ENCODE results near the gene CMYA5. TPM values are rescaled to one million over a fixed set of nuclear protein-coding genes. Genes with fewer than 3 reads are reported as not detected.

Gene CMYA5
- total and polyA plus RNA-seq, 9 of the 15 experiments (the other 6 are each of a cell fraction or from before 2014, with no cell fraction given), result 0.18 to 1.1 (median 0.32) TPM

- BruUV-seq (replicated peaks), result no TSS peak
- ChIA-PET CTCF (ENCODE audit: low intra/inter-chr PET ratio) (no interaction called here), POLR2A (no interaction called here)
- ATAC-seq (no peak), FAIRE-seq (no peak), DNase-seq (ENCODE audit: extremely low read depth in 1 of 4, low spot score in 3 of 4) (no peak)
- Histone ChIP-seq H3K4me2 (ENCODE audit: insufficient read depth, low read length) (no peak overlapping the region), H3K4me3 (no peak overlapping the region), H3K9me3 (replicated peaks; ENCODE audit: control insufficient read depth, insufficient read depth, low read depth, low read length) (no peaks in the 10 kb centered on the region; the same call in 1 of the 2 replicates), H3K36me3 (ENCODE audit: control insufficient read depth, insufficient read depth, low read length) (no peaks in the 10 kb centered on the region), H3K27me3 (ENCODE audit: control insufficient read depth in 2 of 2, insufficient read depth in 2 of 2, low read length in 2 of 2) (no peaks in the 10 kb centered on the region), H3K9ac (ENCODE audit: insufficient read depth in 1 of 2, low read depth in 2 of 2, low read length in 2 of 2) (no peak overlapping the region), H3K27ac (ENCODE audit: extremely low read depth, low read depth, low read length) (no peak overlapping the region), H3K79me2 (ENCODE audit: control insufficient read depth, insufficient read depth, low read length) (no peaks in the 10 kb centered on the region), H2AFZ (ENCODE audit: low read depth, low read length) (0 out of 2 replicates have a peak overlapping the region, but pooled peaks have one; percentile 34), H3K4me1 (replicated peaks in 1 of 2; ENCODE audit: control insufficient read depth in 2 of 2, insufficient read depth in 2 of 2, low read length in 2 of 2) (peaks cover 13 to 32% of the 10 kb centered on the region in 2 experiments), H3K9me1 (ENCODE audit: control insufficient read depth, insufficient read depth, low read length) (no peaks in the 10 kb centered on the region), H4K20me1 (replicated peaks; ENCODE audit: control insufficient read depth, insufficient read depth, low read length) (no peaks in the 10 kb centered on the region)
- intact Hi-C loops (cut with micrococcal nuclease), result no loop called here
- 41% methylated on average over 2 of the region's 2 CpGs for WGBS (ENCODE audit: insufficient coverage, low coverage, missing lambda C conversion rate)
- in situ Hi-C loops (cut with MboI), result no loop called here
- no peak for TF ChIP-seq RFX7 (CRISPR knock-in tag; IDR thresholded peaks at IDR 0.05)
- no peak for TF ChIP-seq NR4A1 (CRISPR knock-in tag; IDR thresholded peaks at IDR 0.05)
- no peak for TF ChIP-seq NR4A1 (tag; IDR thresholded peaks at IDR 0.05)
- TF ChIP-seq KLF16 (IDR thresholded peaks at IDR 0.05), result no peak
- TF ChIP-seq ZNF232 (CRISPR knock-in tag; IDR thresholded peaks at IDR 0.05), result no peak
These were observed 125.1 kb downstream of the CMYA5 start for GRCh38 chr5:79814699-79815098.

DNA sequence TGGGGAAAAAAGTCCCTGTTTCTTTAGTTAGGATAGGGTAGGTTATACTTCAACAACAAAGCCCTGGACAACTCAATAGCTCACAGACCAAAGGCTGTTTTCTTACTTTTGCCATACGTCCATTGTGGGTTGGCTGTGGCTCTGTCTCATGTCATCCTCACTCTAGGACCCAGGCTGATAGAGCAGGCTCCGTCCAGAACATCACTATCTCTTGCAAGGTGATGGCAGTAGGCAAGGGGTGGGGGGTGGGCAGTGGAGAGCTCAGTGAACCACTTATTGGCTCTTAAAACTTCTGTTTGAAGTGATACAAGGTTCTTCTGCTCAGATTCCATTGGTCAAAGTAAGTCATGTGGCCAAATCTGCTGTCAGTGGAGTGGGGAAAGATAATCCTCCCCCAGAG, 126.4 kb downstream of the CMYA5 start:
- H2AFZ ChIP-seq (ENCODE audit: low read depth, low read length), result peak overlapping the region; percentile 43
- no peak overlapping the region for H3K27ac ChIP-seq (ENCODE audit: extremely low read depth, low read depth, low read length)
- BruUV-seq (replicated peaks), result no TSS peak
- 29% methylated on average over 2 of the region's 2 CpGs for WGBS (ENCODE audit: insufficient coverage, low coverage, missing lambda C conversion rate)
- ATAC-seq, result no peak; the same call in 2 of the 3 replicates
- in situ Hi-C loops (cut with MboI), result no loop called here
- no peaks in the 10 kb centered on the region; the same call in none of the 2 replicates for H3K9me3 ChIP-seq (replicated peaks; ENCODE audit: control insufficient read depth, insufficient read depth, low read depth, low read length)
- ChIA-PET CTCF (ENCODE audit: low intra/inter-chr PET ratio) (no interaction called here), POLR2A (no interaction called here)
- no peak overlapping the region; the same call in 1 of the 2 replicates for H3K4me2 ChIP-seq (ENCODE audit: insufficient read depth, low read length)
- no peaks in the 10 kb centered on the region for H4K20me1 ChIP-seq (replicated peaks; ENCODE audit: control insufficient read depth, insufficient read depth, low read length)
- H3K9me1 ChIP-seq (ENCODE audit: control insufficient read depth, insufficient read depth, low read length), result no peaks in the 10 kb centered on the region
- no peak overlapping the region for H3K4me3 ChIP-seq
- no peak overlapping the region for H3K9ac ChIP-seq (ENCODE audit: insufficient read depth in 1 of 2, low read depth in 2 of 2, low read length in 2 of 2)
- DNase-seq (ENCODE audit: extremely low read depth in 1 of 4, low spot score in 3 of 4), result peak; percentile 31 to 42 (median 34)
- H3K27me3 ChIP-seq (ENCODE audit: control insufficient read depth in 2 of 2, insufficient read depth in 2 of 2, low read length in 2 of 2), result no peaks in the 10 kb centered on the region
- H3K36me3 ChIP-seq (ENCODE audit: control insufficient read depth, insufficient read depth, low read length), result no peaks in the 10 kb centered on the region
- peaks cover 6 to 19% of the 10 kb centered on the region in 2 experiments for H3K4me1 ChIP-seq (replicated peaks in 1 of 2; ENCODE audit: control insufficient read depth in 2 of 2, insufficient read depth in 2 of 2, low read length in 2 of 2)
- no peak for FAIRE-seq
- H3K79me2 ChIP-seq (ENCODE audit: control insufficient read depth, insufficient read depth, low read length), result no peaks in the 10 kb centered on the region
- intact Hi-C loops (cut with micrococcal nuclease), result no loop called here
- TF ChIP-seq, protein P1, sequence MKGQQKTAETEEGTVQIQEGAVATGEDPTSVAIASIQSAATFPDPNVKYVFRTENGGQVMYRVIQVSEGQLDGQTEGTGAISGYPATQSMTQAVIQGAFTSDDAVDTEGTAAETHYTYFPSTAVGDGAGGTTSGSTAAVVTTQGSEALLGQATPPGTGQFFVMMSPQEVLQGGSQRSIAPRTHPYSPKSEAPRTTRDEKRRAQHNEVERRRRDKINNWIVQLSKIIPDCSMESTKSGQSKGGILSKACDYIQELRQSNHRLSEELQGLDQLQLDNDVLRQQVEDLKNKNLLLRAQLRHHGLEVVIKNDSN (CRISPR knock-in tag; IDR thresholded peaks at IDR 0.05), result peak; percentile 49
- TF ChIP-seq ATF1 (CRISPR knock-in tag; IDR thresholded peaks at IDR 0.05) (no peak), ATF1 (tag; IDR thresholded peaks at IDR 0.05) (no peak), CBFB (CRISPR knock-in tag; IDR thresholded peaks at IDR 0.05) (no peak), TAF15 (IDR thresholded peaks at IDR 0.05; ENCODE audit: low read depth, low read length) (no peak), CBFA2T2 (conservative IDR thresholded peaks at IDR 0.05) (0 out of 2 replicates have a peak, but pooled peaks have one; percentile 3), JUN (IDR thresholded peaks at IDR 0.05; ENCODE audit: borderline replicate concordance, low read depth, low read length) (no peak), JUN (CRISPR knock-in tag; IDR thresholded peaks at IDR 0.05; ENCODE audit: borderline replicate concordance) (no peak), RAD51 (IDR thresholded peaks at IDR 0.05; ENCODE audit: borderline replicate concordance, low read depth) (0 out of 2 replicates have a peak, but pooled peaks have one; percentile 44), KDM4B (IDR thresholded peaks at IDR 0.05; ENCODE audit: borderline replicate concordance in 2 of 2, low read depth in 1 of 2) (no peak), MCM2 (IDR thresholded peaks at IDR 0.05; ENCODE audit: low read depth) (no peak)

Data from K562 (cell line).